ENCODE data around the gene LASP1NB.
"Not testable (repeated sequence)": the region's sequence is repeated elsewhere in the genome, so short reads cannot be mapped to it uniquely, and the experiment has no call there.

The LASP1NB gene

GRCh38 chr17:38967290-38967738, 41.9 kb downstream of the LASP1NB start, which contains the start of gene FBXO47:
FBXO47 (minus strand) TSS chr17:38967403; CDS start chr17:38963025, 4,378 bp downstream.
- peak; percentile 83 for DNase-seq (ENCODE audit: low read depth)

GRCh38 chr17:38969281-38969680, 43.9 kb downstream of the LASP1NB start:
- DNase-seq (ENCODE audit: low read depth), result no peak

GRCh38 chr17:38970128-38970527, 44.7 kb downstream of the LASP1NB start:
- DNase-seq (ENCODE audit: low read depth), result no peak

GRCh38 chr17:38970804-38971203, 45.4 kb downstream of the LASP1NB start:
- DNase-seq (ENCODE audit: low read depth), result no peak

- DNase-seq (ENCODE audit: low read depth), result not testable (repeated sequence)
Measured at GRCh38 chr17:38976187-38976551, 50.8 kb downstream of the LASP1NB start.

GRCh38 chr17:38978180-38978579, 52.8 kb downstream of the LASP1NB start:
- DNase-seq (ENCODE audit: low read depth), result no peak

Measured in activated gamma-delta T cell treated with anti-CD3 and anti-CD28 coated beads, Interleukin-2, amount 50 U/mL, for 16 hours (primary cell).